Activated CD8-positive, alpha-beta memory T cell treated with anti-CD3 and anti-CD28 coated beads, Interleukin-2, amount 50 U/mL, for 4 hours (primary cell): Measurements from ENCODE around the gene ABHD5.

ENCODE experiments used
- DNase-seq: peaks from one replicate; pipeline ENCODE4 v3.0.0-alpha.2; 2020

ABHD5 gene

GRCh38 chr3:43759938-43760337 lies 69.2 kb downstream of the ABHD5 start:
- no peak for DNase-seq

- DNase-seq, result no peak
Measured at GRCh38 chr3:43760938-43761337, 70.2 kb downstream of the ABHD5 start.

GRCh38 chr3:43762451-43762850 lies 71.7 kb downstream of the ABHD5 start:
- DNase-seq, result no peak

GRCh38 chr3:43764056-43764455 lies 73.3 kb downstream of the ABHD5 start:
- no peak for DNase-seq

- DNase-seq, result no peak
Measured at GRCh38 chr3:43764471-43764870, 73.7 kb downstream of the ABHD5 start.

- no peak for DNase-seq
Measured at GRCh38 chr3:43765521-43765971, 74.8 kb downstream of the ABHD5 start.

GRCh38 chr3:43766672-43767465 lies 76.1 kb downstream of the ABHD5 start:
- no peak for DNase-seq

- DNase-seq, result no peak
Measured at GRCh38 chr3:43768381-43768973, 77.7 kb downstream of the ABHD5 start.

- peak; percentile 71 for DNase-seq
Measured at GRCh38 chr3:43769097-43769884, 78.6 kb downstream of the ABHD5 start.

- peak; percentile 38 for DNase-seq
Measured at GRCh38 chr3:43769885-43770425, 79.2 kb downstream of the ABHD5 start.

- DNase-seq, result peak; percentile 32
Measured at GRCh38 chr3:43770426-43771103, 79.8 kb downstream of the ABHD5 start.

- DNase-seq, result no peak
Measured at GRCh38 chr3:43771610-43772009, 80.9 kb downstream of the ABHD5 start.

GRCh38 chr3:43773273-43774094 lies 82.7 kb downstream of the ABHD5 start:
- DNase-seq, result no peak

- no peak for DNase-seq
Measured at GRCh38 chr3:43774799-43775198, 84.1 kb downstream of the ABHD5 start.

GRCh38 chr3:43776101-43776500 lies 85.4 kb downstream of the ABHD5 start:
- DNase-seq, result no peak

GRCh38 chr3:43779850-43780249 lies 89.1 kb downstream of the ABHD5 start:
- no peak for DNase-seq

- no peak for DNase-seq
Measured at GRCh38 chr3:43782541-43782940, 91.8 kb downstream of the ABHD5 start.
